RWPE2 (cell line): ENCODE results near the gene RAB15.

ENCODE experiments used
- ATAC-seq: fragments of 200-7000 bp; cut with Tn5 transposase; 3 replicates; pipeline ENCODE4 v1.9.1; 2021; ENCODE audit warnings: low read depth
- DNase-seq: peaks from one replicate; pipeline ENCODE4 v3.0.0-alpha.2; 2020; ENCODE audit warnings: low spot score
- H3K27ac ChIP-seq: fragments of 450-650 bp; 2 replicates; pipeline ENCODE4 v1.5.1; 2017; ENCODE audit warnings: mild to moderate bottlenecking; ENCODE audit not compliant: poor library complexity, severe bottlenecking
- H3K27me3 ChIP-seq: fragments of 250-450 bp; sonication (Bioruptor Pico); 2 replicates; pipeline ENCODE4 v1.5.1; 2021; ENCODE audit warnings: mild to moderate bottlenecking, moderate library complexity; ENCODE audit not compliant: insufficient read depth, poor library complexity, severe bottlenecking
- H3K36me3 ChIP-seq: fragments of 250-450 bp; sonication (Bioruptor Pico); 2 replicates; pipeline ENCODE4 v1.5.1; 2020; ENCODE audit warnings: low read depth, mild to moderate bottlenecking, moderate library complexity
- H3K4me1 ChIP-seq: fragments of 250-450 bp; sonication (Bioruptor Pico); 2 replicates; pipeline ENCODE4 v1.5.1; 2021; ENCODE audit warnings: mild to moderate bottlenecking, moderate library complexity; ENCODE audit not compliant: insufficient read depth, poor library complexity, severe bottlenecking
- H3K4me3 ChIP-seq: fragments of 250-450 bp; sonication (Bioruptor Pico); 2 replicates; pipeline ENCODE4 v1.5.1; 2021; ENCODE audit warnings: mild to moderate bottlenecking, moderate library complexity; ENCODE audit not compliant: severe bottlenecking
- H3K9me3 ChIP-seq: fragments of 250-450 bp; sonication (Bioruptor Pico); 2 replicates; pipeline ENCODE4 v1.5.1; 2021; ENCODE audit warnings: mild to moderate bottlenecking, moderate library complexity; ENCODE audit not compliant: severe bottlenecking
- CTCF ChIP-seq: fragments of 450-650 bp; IDR thresholded peaks from one replicate; pipeline ENCODE4 v1.5.1; 2017; ENCODE audit warnings: mild to moderate bottlenecking, moderate library complexity; ENCODE audit not compliant: poor library complexity, severe bottlenecking

The RAB15 gene

GRCh38 chr14:64954491-64955240 lies 17.5 kb downstream of the RAB15 start:
- no peak overlapping the region for H3K4me3 ChIP-seq
- H3K27me3 ChIP-seq, result no peaks in the 10 kb centered on the region
- no peak overlapping the region for H3K27ac ChIP-seq
- TF ChIP-seq CTCF, result no peak
- ATAC-seq (no peak), DNase-seq (peak; percentile 35)
- no peaks in the 10 kb centered on the region for H3K36me3 ChIP-seq
- H3K9me3 ChIP-seq, result no peaks in the 10 kb centered on the region
- H3K4me1 ChIP-seq, result no peaks in the 10 kb centered on the region

GRCh38 chr14:64953661-64954060 lies 18.5 kb downstream of the RAB15 start:
- no peaks in the 10 kb centered on the region for H3K36me3 ChIP-seq

GRCh38 chr14:64953310-64953654 lies 18.9 kb downstream of the RAB15 start:
- H3K36me3 ChIP-seq, result no peaks in the 10 kb centered on the region
- no peak for ATAC-seq

More at GRCh38 chr14:64953661-64954060, 18.5 kb downstream of the RAB15 start:
- H3K27ac ChIP-seq, result no peak overlapping the region
- H3K9me3 ChIP-seq, result no peaks in the 10 kb centered on the region
- no peak for DNase-seq
- H3K4me3 ChIP-seq, result no peak overlapping the region
- H3K4me1 ChIP-seq, result no peaks in the 10 kb centered on the region
- no peak for ATAC-seq
- H3K27me3 ChIP-seq, result no peaks in the 10 kb centered on the region
- no peak for TF ChIP-seq CTCF

GRCh38 chr14:64952598-64953309 lies 19.4 kb downstream of the RAB15 start:
- DNase-seq (no peak), ATAC-seq (no peak)
- H3K27ac ChIP-seq, result no peak overlapping the region
- TF ChIP-seq CTCF, result no peak
- H3K9me3 ChIP-seq, result no peaks in the 10 kb centered on the region
- H3K4me1 ChIP-seq, result no peaks in the 10 kb centered on the region
- no peak overlapping the region for H3K4me3 ChIP-seq
- H3K36me3 ChIP-seq, result no peaks in the 10 kb centered on the region
- no peaks in the 10 kb centered on the region for H3K27me3 ChIP-seq

More at GRCh38 chr14:64953310-64953654, 18.9 kb downstream of the RAB15 start:
- no peaks in the 10 kb centered on the region for H3K4me1 ChIP-seq
- no peak overlapping the region for H3K27ac ChIP-seq
- no peak for TF ChIP-seq CTCF
- H3K9me3 ChIP-seq, result no peaks in the 10 kb centered on the region
- no peaks in the 10 kb centered on the region for H3K27me3 ChIP-seq
- no peak overlapping the region for H3K4me3 ChIP-seq
- DNase-seq, result no peak

GRCh38 chr14:64951724-64952123 lies 20.4 kb downstream of the RAB15 start:
- Histone ChIP-seq H3K27me3 (no peaks in the 10 kb centered on the region), H3K27ac (no peak overlapping the region), H3K9me3 (no peaks in the 10 kb centered on the region), H3K4me3 (no peak overlapping the region), H3K36me3 (no peaks in the 10 kb centered on the region), H3K4me1 (no peaks in the 10 kb centered on the region)
- DNase-seq (no peak), ATAC-seq (no peak)
- no peak for TF ChIP-seq CTCF
